CD4-positive, alpha-beta memory T cell (primary cell): ENCODE measurements around the gene H2BK1. TPM values are rescaled to one million over a fixed set of nuclear protein-coding genes. Genes with fewer than 3 reads are reported as not detected.

Experiments
- CTCF ChIA-PET: fragments of 350-600 bp; sonication (Branson Sonifier 250); formaldehyde crosslinking; loops from one replicate; lab custom pipeline; 2021; ENCODE audit warnings: inconsistent platforms; ENCODE audit not compliant: partially characterized antibody; lab: Charles Lee
- POLR2A ChIA-PET: fragments of 350-600 bp; sonication (Branson Sonifier 250); formaldehyde crosslinking; loops from one replicate; lab custom pipeline; 2021; ENCODE audit not compliant: partially characterized antibody; lab: Charles Lee
- DNase-seq, 5 donors: peaks; one replicate each; pipeline versions ENCODE4 v3.0.0 to v3.0.0-alpha.2; 2020 to 2022; ENCODE audit warnings: mixed read lengths in 1 of 5
- H3K27ac ChIP-seq: one replicate; pipeline ENCODE4 v1.7.0; 2013; ENCODE audit warnings: low read depth, low read length
- H3K27me3 ChIP-seq: 2 replicates; pipeline ENCODE4 v1.7.0; 2013; ENCODE audit warnings: mild to moderate bottlenecking, low read length, moderate library complexity; ENCODE audit not compliant: insufficient read depth
- H3K36me3 ChIP-seq: 2 replicates; pipeline ENCODE4 v1.7.0; 2013; ENCODE audit warnings: mild to moderate bottlenecking, low read length, moderate library complexity; ENCODE audit not compliant: insufficient read depth
- H3K4me1 ChIP-seq: 2 replicates; pipeline ENCODE4 v1.7.0; 2013; ENCODE audit warnings: mild to moderate bottlenecking, low read length, moderate library complexity; ENCODE audit not compliant: insufficient read depth
- H3K4me3 ChIP-seq, 2 donors: one replicate each; pipeline ENCODE4 v1.7.0; 2013; ENCODE audit warnings: low read length in 2 of 2, mild to moderate bottlenecking in 1 of 2
- H3K9me3 ChIP-seq, 2 donors: one replicate each; pipeline ENCODE4 v1.7.0; 2013; ENCODE audit warnings: low read length in 2 of 2, control low read depth in 1 of 2; ENCODE audit not compliant: control insufficient read depth in 1 of 2
- H3K27ac Mint-ChIP-seq, 7 donors: one replicate each; pipeline ENCODE4 v1.8.0; 2020 to 2021; ENCODE audit warnings: mixed read lengths in 7 of 7, mild to moderate bottlenecking in 6 of 7, inconsistent platforms in 3 of 7, moderate library complexity in 3 of 7
- H3K27me3 Mint-ChIP-seq, 2 donors: one replicate each; pipeline ENCODE4 v1.8.0; 2020 to 2021; ENCODE audit warnings: mixed read lengths in 2 of 2
- H3K36me3 Mint-ChIP-seq, 2 donors: one replicate each; pipeline ENCODE4 v1.8.0; 2020 to 2021; ENCODE audit warnings: mixed read lengths in 2 of 2, inconsistent platforms in 1 of 2, mild to moderate bottlenecking in 1 of 2
- H3K4me1 Mint-ChIP-seq, 4 donors: one replicate each; pipeline ENCODE4 v1.8.0; 2020 to 2021; ENCODE audit warnings: mixed read lengths in 4 of 4, mild to moderate bottlenecking in 1 of 4
- H3K4me3 Mint-ChIP-seq, 8 donors: one replicate each; pipeline ENCODE4 v1.8.0; 2020 to 2021; ENCODE audit warnings: mixed read lengths in 8 of 8, mild to moderate bottlenecking in 7 of 8, moderate library complexity in 6 of 8, inconsistent platforms in 3 of 8
- H3K9me3 Mint-ChIP-seq, 8 donors: one replicate each; pipeline ENCODE4 v1.8.0; 2020 to 2021; ENCODE audit warnings: mixed read lengths in 8 of 8, mild to moderate bottlenecking in 5 of 8, inconsistent platforms in 3 of 8, moderate library complexity in 1 of 8
- intact Hi-C: fragments of 100-400 bp; cut with micrococcal nuclease; formaldehyde crosslinking; loops from one replicate; pipeline ENCODE4 v1.15.1; 2023
- polyA plus RNA-seq, 2 donors: library from polyadenylated mRNA; unstranded; fragments of 300-500 nt; fragmentation: Illumina TruSeq; gene quantifications; one replicate each; pipeline ENCODE4 v1.2.3, GENCODE V29; 2021
- total RNA-seq, 2 experiments: library from RNA; stranded (reverse); gene quantifications; one replicate each; pipeline ENCODE4 v1.2.3, GENCODE V29; 2021

H2BK1 gene
- total and polyA plus RNA-seq, 4 experiments from 2014 or later, result 4.9 to 6.9 TPM; not detected in 2

GRCh38 chr7:151238190-151238810 lies 28.0 kb upstream of the H2BK1 start:
- Mint-ChIP-seq H3K4me1 (peaks cover 12 to 34% (median 20%) of the 10 kb centered on the region in 4 donors), H3K36me3 (peaks cover 11 to 19% of the 10 kb centered on the region in 2 donors), H3K4me3 (no peak overlapping the region), H3K27ac (no peak overlapping the region), H3K9me3 (no peaks in the 10 kb centered on the region), H3K27me3 (no peaks in the 10 kb centered on the region)
- peaks cover 29% of the 10 kb centered on the region for H3K36me3 ChIP-seq
- H3K27me3 ChIP-seq, result no peaks in the 10 kb centered on the region
- DNase-seq, result no peak
- peaks cover 25% of the 10 kb centered on the region for H3K4me1 ChIP-seq
- ChIA-PET POLR2A (interaction anchor here (4.2 kb wide), 1 partner anchor 11 kb away, joined by 16 read pairs; the partner anchor contains the start of gene ABCF2), CTCF (no interaction called here)
- H3K27ac ChIP-seq, result no peak overlapping the region
- intact Hi-C loops, result no loop called here
- H3K4me3 ChIP-seq, result no peak overlapping the region
- no peaks in the 10 kb centered on the region for H3K9me3 ChIP-seq

GRCh38 chr7:151237244-151238189 lies 27.2 kb upstream of the H2BK1 start:
- ChIA-PET POLR2A (interaction anchor here (4.2 kb wide), 1 partner anchor 10 kb away, joined by 16 read pairs; the partner anchor contains the start of gene ABCF2), CTCF (interaction anchor here (0.8 to 1.9 kb wide), 2 partner anchors 8 to 9 kb away, joined by 3 to 10 read pairs; no protein-coding TSS in a partner anchor)
- no peaks in the 10 kb centered on the region for H3K9me3 Mint-ChIP-seq
- H3K4me3 Mint-ChIP-seq, result no peak overlapping the region
- H3K4me1 Mint-ChIP-seq, result peaks cover 8 to 36% (median 17%) of the 10 kb centered on the region in 4 donors
- peaks cover 21% of the 10 kb centered on the region for H3K4me1 ChIP-seq
- no peak for DNase-seq
- no peak overlapping the region for H3K4me3 ChIP-seq
- intact Hi-C loops, result no loop called here
- H3K9me3 ChIP-seq, result no peaks in the 10 kb centered on the region
- H3K36me3 ChIP-seq, result peaks cover 29% of the 10 kb centered on the region
- no peak overlapping the region for H3K27ac ChIP-seq
- no peaks in the 10 kb centered on the region for H3K27me3 ChIP-seq
- H3K27me3 Mint-ChIP-seq, result no peaks in the 10 kb centered on the region
- H3K36me3 Mint-ChIP-seq, result peaks cover 11 to 25% of the 10 kb centered on the region in 2 donors
- no peak overlapping the region for H3K27ac Mint-ChIP-seq

- Mint-ChIP-seq H3K4me3 (no peak overlapping the region), H3K36me3 (peaks cover 11 to 30% of the 10 kb centered on the region in 2 donors), H3K27me3 (no peaks in the 10 kb centered on the region), H3K4me1 (peaks cover 13 to 45% (median 24%) of the 10 kb centered on the region in 4 donors), H3K27ac (peak overlapping the region in 1 of 7 donors; percentile 22), H3K9me3 (no peaks in the 10 kb centered on the region)
- ChIA-PET CTCF (interaction anchor here (0.8 to 1.9 kb wide), 3 partner anchors 8 to 16 kb away, joined by 3 to 10 read pairs (median 3); no protein-coding TSS in a partner anchor), POLR2A (interaction anchor here (4.2 kb wide), 1 partner anchor 9 kb away, joined by 16 read pairs; the partner anchor contains the start of gene ABCF2)
- Histone ChIP-seq H3K27ac (no peak overlapping the region), H3K9me3 (no peaks in the 10 kb centered on the region), H3K27me3 (no peaks in the 10 kb centered on the region), H3K36me3 (peaks cover 29% of the 10 kb centered on the region), H3K4me3 (no peak overlapping the region), H3K4me1 (peaks cover 29% of the 10 kb centered on the region)
- intact Hi-C loops, result no loop called here
- no peak for DNase-seq
Measured at GRCh38 chr7:151236406-151236805, 26.1 kb upstream of the H2BK1 start.

GRCh38 chr7:151235091-151235787 lies 25.0 kb upstream of the H2BK1 start:
- Mint-ChIP-seq H3K4me3 (peak overlapping the region in 1 of 8 donors; percentile 21), H3K27ac (peak overlapping the region in 2 of 7 donors; percentile 16 to 56), H3K27me3 (no peaks in the 10 kb centered on the region), H3K36me3 (peaks cover 11 to 30% of the 10 kb centered on the region in 2 donors), H3K4me1 (peaks cover 15 to 46% (median 25%) of the 10 kb centered on the region in 4 donors), H3K9me3 (no peaks in the 10 kb centered on the region)
- Histone ChIP-seq H3K9me3 (no peaks in the 10 kb centered on the region), H3K4me3 (no peak overlapping the region), H3K27ac (no peak overlapping the region), H3K27me3 (no peaks in the 10 kb centered on the region), H3K36me3 (peaks cover 29% of the 10 kb centered on the region), H3K4me1 (peaks cover 31% of the 10 kb centered on the region)
- intact Hi-C loops, result no loop called here
- DNase-seq, result no peak
- POLR2A ChIA-PET, result interaction anchor here (3.6 kb wide), 1 partner anchor 8 kb away, joined by 50 read pairs; no protein-coding TSS in a partner anchor
- CTCF ChIA-PET, result interaction anchor here (1.4 to 2.2 kb wide), 2 partner anchors 9 to 11 kb away, joined by 8 read pairs; no protein-coding TSS in a partner anchor

- peaks cover 29% of the 10 kb centered on the region for H3K36me3 ChIP-seq
- Mint-ChIP-seq H3K4me3 (peak overlapping the region; percentile 98 to 100 (median 99)), H3K4me1 (peaks cover 15 to 46% (median 25%) of the 10 kb centered on the region in 4 donors), H3K27ac (peak overlapping the region; percentile 95 to 99 (median 98)), H3K36me3 (peaks cover 11 to 27% of the 10 kb centered on the region in 2 donors), H3K9me3 (no peaks in the 10 kb centered on the region), H3K27me3 (no peaks in the 10 kb centered on the region)
- CTCF ChIA-PET, result interaction anchor here (1.4 to 2.2 kb wide), 3 partner anchors 10 to 12 kb away, joined by 8 to 16 read pairs (median 8); no protein-coding TSS in a partner anchor
- peak overlapping the region; percentile 85 for H3K27ac ChIP-seq
- H3K9me3 ChIP-seq, result no peaks in the 10 kb centered on the region
- H3K4me3 ChIP-seq, result peak overlapping the region; percentile 75 to 94
- DNase-seq, result no peak
- POLR2A ChIA-PET, result interaction anchor here (1.0 to 3.6 kb wide), 2 partner anchors 9 to 12 kb away, joined by 3 to 50 read pairs; no protein-coding TSS in a partner anchor
- no peaks in the 10 kb centered on the region for H3K27me3 ChIP-seq
- intact Hi-C loops, result loop anchor here (2.0 to 5.0 kb wide), 2 partner anchors 152 to 399 kb away; partner anchors contain the start of genes FASTK and TMUB1
- H3K4me1 ChIP-seq, result peaks cover 31% of the 10 kb centered on the region
Measured at GRCh38 chr7:151233804-151234203, 23.5 kb upstream of the H2BK1 start.

GRCh38 chr7:151232917-151233701 lies 22.8 kb upstream of the H2BK1 start:
- Mint-ChIP-seq H3K4me3 (peak overlapping the region; percentile 98 to 100 (median 99)), H3K36me3 (peaks cover 11 to 27% of the 10 kb centered on the region in 2 donors), H3K27me3 (no peaks in the 10 kb centered on the region), H3K4me1 (peaks cover 16 to 47% (median 27%) of the 10 kb centered on the region in 4 donors), H3K9me3 (no peaks in the 10 kb centered on the region), H3K27ac (peak overlapping the region; percentile 95 to 99 (median 98))
- intact Hi-C loops, result loop anchor here (1.0 to 5.0 kb wide), 3 partner anchors 11 to 400 kb away; partner anchors contain the start of genes FASTK and TMUB1
- no peaks in the 10 kb centered on the region for H3K27me3 ChIP-seq
- POLR2A ChIA-PET, result interaction anchor here (0.9 to 3.6 kb wide), 6 partner anchors 10 to 115 kb away, joined by 3 to 50 read pairs (median 4); no protein-coding TSS in a partner anchor
- peak overlapping the region; percentile 75 to 94 for H3K4me3 ChIP-seq
- no peaks in the 10 kb centered on the region for H3K9me3 ChIP-seq
- peak; percentile 44 to 86 (median 49) for DNase-seq
- CTCF ChIA-PET, result interaction anchor here (2.1 to 2.2 kb wide), 2 partner anchors 11 to 13 kb away, joined by 8 to 16 read pairs; no protein-coding TSS in a partner anchor
- peak overlapping the region; percentile 85 for H3K27ac ChIP-seq
- H3K4me1 ChIP-seq, result peaks cover 33% of the 10 kb centered on the region
- peaks cover 26% of the 10 kb centered on the region for H3K36me3 ChIP-seq
